Colonic mucosa (tissue), 4 donors: Measurements from ENCODE around the gene OLFML2A. TPM values are rescaled to one million over a fixed set of nuclear protein-coding genes. Genes with fewer than 3 reads are reported as not detected.
"Not testable (repeated sequence)": the region's sequence is repeated elsewhere in the genome, so short reads cannot be mapped to it uniquely, and the experiment has no call there.

Source experiments
- DNase-seq: peaks from one replicate; pipeline ENCODE4 v3.0.0-alpha.2; 2020
- H3K27ac ChIP-seq: fragments of 200-600 bp; one replicate; pipeline ENCODE4 v1.8.0; 2021
- H3K27me3 ChIP-seq: fragments of 200-600 bp; one replicate; pipeline ENCODE4 v1.8.0; 2021
- H3K36me3 ChIP-seq: fragments of 200-600 bp; one replicate; pipeline ENCODE4 v1.8.0; 2021
- H3K4me1 ChIP-seq: fragments of 200-600 bp; one replicate; pipeline ENCODE4 v1.8.0; 2021; ENCODE audit warnings: mild to moderate bottlenecking
- H3K4me3 ChIP-seq: fragments of 200-600 bp; one replicate; pipeline ENCODE4 v1.8.0; 2021
- H3K9ac ChIP-seq, 2 donors: one replicate each; pipeline ENCODE4 v1.7.0; 2013; ENCODE audit warnings: control low read depth in 2 of 2, low read depth in 2 of 2, low read length in 2 of 2
- H3K9me3 ChIP-seq: fragments of 200-600 bp; one replicate; pipeline ENCODE4 v1.8.0; 2021
- intact Hi-C: fragments of 100-400 bp; cut with DNase I; formaldehyde crosslinking; loops from one replicate; pipeline ENCODE4 v1.14.1; 2022
- total RNA-seq, 2 donors: library from RNA; stranded (reverse); fragmentation: NEBNext Ultra II Directional in 1 of 2; extraction: Animal tissue kit (Norgen Biotek cat#: 25700) in 1 of 2; gene quantifications; one replicate each; pipeline ENCODE4 v1.2.1, GENCODE V29; 2021
- TF ChIP-seq, protein P1 (sequence below): fragments of 200-600 bp; IDR thresholded peaks from one replicate; pipeline ENCODE4 v1.8.0; 2022; ENCODE audit warnings: antibody characterized with exemption, mild to moderate bottlenecking
- donor health status: healthy.
- donor health status: DM: no; HTN: no; CAD: no.
- donor health status: DM: no; HTN: no; CAD: no.

Gene OLFML2A
- total RNA-seq, 2 donors from 2014 or later = 2.9 to 12.1 TPM

DNA sequence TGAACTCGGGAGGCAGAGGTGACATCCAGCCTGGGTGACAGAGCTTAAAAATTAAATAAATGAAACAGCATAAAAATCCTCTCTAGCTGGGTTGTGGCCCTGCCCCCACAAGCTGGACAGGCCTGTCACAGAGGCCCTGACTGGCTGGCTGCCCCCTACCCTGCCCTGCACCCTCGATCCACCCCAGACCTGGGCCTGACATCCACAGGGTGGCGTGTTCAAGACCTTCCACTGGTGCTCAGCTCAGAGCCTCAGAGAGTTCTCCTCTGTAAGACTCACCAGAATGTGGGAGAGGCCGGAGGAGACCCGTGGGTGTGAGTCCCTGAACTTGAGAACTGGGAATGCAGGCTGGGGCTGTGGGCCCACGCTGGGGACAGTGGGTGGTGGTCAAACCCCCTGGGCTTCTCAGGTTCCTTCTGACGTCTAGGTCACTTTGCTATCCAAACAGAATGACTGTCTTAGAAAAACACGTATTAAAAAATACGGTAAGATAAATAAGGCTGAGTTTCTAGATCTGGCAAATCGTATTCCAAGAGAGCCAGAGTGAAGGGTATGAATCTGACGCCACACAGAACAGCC, 66.6 kb downstream of the OLFML2A start:
- no peak overlapping the region for H3K9ac ChIP-seq
- no peaks in the 10 kb centered on the region for H3K27me3 ChIP-seq
- TF ChIP-seq, protein P1, sequence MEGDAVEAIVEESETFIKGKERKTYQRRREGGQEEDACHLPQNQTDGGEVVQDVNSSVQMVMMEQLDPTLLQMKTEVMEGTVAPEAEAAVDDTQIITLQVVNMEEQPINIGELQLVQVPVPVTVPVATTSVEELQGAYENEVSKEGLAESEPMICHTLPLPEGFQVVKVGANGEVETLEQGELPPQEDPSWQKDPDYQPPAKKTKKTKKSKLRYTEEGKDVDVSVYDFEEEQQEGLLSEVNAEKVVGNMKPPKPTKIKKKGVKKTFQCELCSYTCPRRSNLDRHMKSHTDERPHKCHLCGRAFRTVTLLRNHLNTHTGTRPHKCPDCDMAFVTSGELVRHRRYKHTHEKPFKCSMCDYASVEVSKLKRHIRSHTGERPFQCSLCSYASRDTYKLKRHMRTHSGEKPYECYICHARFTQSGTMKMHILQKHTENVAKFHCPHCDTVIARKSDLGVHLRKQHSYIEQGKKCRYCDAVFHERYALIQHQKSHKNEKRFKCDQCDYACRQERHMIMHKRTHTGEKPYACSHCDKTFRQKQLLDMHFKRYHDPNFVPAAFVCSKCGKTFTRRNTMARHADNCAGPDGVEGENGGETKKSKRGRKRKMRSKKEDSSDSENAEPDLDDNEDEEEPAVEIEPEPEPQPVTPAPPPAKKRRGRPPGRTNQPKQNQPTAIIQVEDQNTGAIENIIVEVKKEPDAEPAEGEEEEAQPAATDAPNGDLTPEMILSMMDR = no peak
- intact Hi-C loops = no loop called here
- H3K36me3 ChIP-seq = no peaks in the 10 kb centered on the region
- H3K27ac ChIP-seq = no peak overlapping the region
- H3K4me3 ChIP-seq = no peak overlapping the region
- H3K4me1 ChIP-seq = no peaks in the 10 kb centered on the region
- DNase-seq = no peak
- H3K9me3 ChIP-seq = no peaks in the 10 kb centered on the region

DNA sequence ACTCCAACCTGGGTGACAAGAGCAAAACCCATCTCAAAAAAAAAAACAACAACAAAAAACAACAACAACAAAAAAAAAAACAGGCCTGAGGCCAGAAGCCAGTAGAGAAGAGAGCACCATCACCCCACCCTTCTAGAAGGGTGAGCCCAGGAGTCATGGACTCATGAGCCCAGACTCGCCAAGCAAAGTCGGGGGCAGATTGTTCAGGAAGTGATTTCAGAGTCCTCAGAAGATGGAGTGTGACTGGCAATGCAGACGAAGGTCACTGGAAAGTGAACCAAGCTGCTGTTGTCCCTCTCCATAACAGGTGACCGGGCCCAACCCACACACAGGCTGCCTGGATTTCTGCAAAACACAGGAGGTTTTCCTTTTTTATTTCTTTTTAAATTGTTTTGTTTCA, 67.4 kb downstream of the OLFML2A start:
- H3K27ac ChIP-seq = no peak overlapping the region
- H3K4me1 ChIP-seq = no peaks in the 10 kb centered on the region
- H3K27me3 ChIP-seq = no peaks in the 10 kb centered on the region
- H3K9ac ChIP-seq = no peak overlapping the region
- TF ChIP-seq, protein P1 = no peak
- no peak overlapping the region for H3K4me3 ChIP-seq
- no peaks in the 10 kb centered on the region for H3K36me3 ChIP-seq
- intact Hi-C loops = no loop called here
- no peak for DNase-seq
- no peaks in the 10 kb centered on the region for H3K9me3 ChIP-seq

DNA sequence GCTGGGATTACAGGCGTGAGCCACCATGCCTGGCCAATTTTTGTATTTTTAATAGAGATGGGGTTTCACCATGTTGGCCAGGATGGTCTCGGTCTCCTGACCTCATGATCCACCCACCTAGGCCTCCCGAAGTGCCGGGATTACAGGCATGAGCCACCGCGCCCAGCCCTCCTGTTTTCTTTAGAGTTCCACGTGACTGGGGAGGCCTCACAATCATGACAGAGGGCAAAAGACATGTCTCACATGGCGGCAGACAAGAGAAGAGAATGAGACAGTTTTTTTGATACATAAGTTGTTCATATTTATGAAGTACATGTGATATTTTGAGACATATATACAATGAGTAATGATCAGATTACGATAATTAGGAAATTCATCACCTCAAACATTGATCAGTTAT, 69.5 kb downstream of the OLFML2A start:
- H3K9ac ChIP-seq, H3K27me3 ChIP-seq, H3K9me3 ChIP-seq, H3K4me3 ChIP-seq, DNase-seq, H3K27ac ChIP-seq, H3K36me3 ChIP-seq, intact Hi-C loops, H3K4me1 ChIP-seq: not testable (repeated sequence)

DNA sequence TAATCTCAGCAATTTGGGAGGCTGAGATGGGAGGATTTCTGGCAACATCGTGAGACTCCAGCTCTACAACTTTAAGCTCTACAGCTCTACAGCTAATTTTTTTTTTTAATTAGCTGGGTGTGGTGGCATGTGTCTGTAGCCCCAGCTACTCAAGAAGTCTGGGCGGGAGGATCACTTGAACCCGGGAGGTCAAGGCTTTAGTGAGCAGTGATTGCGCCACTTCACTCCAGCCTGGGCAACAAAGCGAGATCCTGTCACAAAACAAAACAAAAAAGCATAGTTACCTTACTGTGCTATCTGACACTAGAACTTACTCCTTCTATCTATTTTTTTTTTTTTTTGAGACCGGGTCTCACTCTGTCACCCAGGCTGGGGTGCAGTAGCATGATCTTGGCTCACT, 70.0 kb downstream of the OLFML2A start:
- no peak for DNase-seq
- Histone ChIP-seq H3K27me3 (no peaks in the 10 kb centered on the region), H3K9ac (no peak overlapping the region), H3K9me3 (no peaks in the 10 kb centered on the region), H3K27ac (no peak overlapping the region), H3K4me1 (no peaks in the 10 kb centered on the region), H3K36me3 (no peaks in the 10 kb centered on the region), H3K4me3 (no peak overlapping the region)
- TF ChIP-seq, protein P1 = no peak
- intact Hi-C loops = no loop called here

DNA sequence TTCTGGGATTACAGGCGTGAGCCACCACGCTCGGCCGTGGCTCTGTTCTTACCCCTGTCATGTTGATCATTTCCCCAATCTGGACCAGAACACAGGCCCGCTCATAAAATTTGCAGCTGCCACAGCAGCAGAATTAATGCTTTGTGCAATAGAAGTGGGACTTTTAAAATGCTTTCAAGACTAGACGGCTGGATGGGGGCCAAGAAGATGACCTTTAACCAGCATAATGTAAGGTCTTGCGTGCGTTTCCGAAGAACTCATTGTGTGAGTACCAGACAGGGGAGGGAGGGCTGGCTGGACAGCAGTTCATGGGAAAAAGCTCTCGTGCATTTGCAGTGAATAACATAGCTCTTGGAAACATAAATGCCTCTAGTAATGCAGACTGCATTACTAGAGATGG, 72.9 kb downstream of the OLFML2A start:
- no peak for DNase-seq
- Histone ChIP-seq H3K4me3 (no peak overlapping the region), H3K4me1 (no peaks in the 10 kb centered on the region), H3K36me3 (no peaks in the 10 kb centered on the region), H3K9me3 (no peaks in the 10 kb centered on the region), H3K27ac (no peak overlapping the region), H3K9ac (no peak overlapping the region), H3K27me3 (no peaks in the 10 kb centered on the region)
- intact Hi-C loops = no loop called here
- TF ChIP-seq, protein P1 = no peak

DNA sequence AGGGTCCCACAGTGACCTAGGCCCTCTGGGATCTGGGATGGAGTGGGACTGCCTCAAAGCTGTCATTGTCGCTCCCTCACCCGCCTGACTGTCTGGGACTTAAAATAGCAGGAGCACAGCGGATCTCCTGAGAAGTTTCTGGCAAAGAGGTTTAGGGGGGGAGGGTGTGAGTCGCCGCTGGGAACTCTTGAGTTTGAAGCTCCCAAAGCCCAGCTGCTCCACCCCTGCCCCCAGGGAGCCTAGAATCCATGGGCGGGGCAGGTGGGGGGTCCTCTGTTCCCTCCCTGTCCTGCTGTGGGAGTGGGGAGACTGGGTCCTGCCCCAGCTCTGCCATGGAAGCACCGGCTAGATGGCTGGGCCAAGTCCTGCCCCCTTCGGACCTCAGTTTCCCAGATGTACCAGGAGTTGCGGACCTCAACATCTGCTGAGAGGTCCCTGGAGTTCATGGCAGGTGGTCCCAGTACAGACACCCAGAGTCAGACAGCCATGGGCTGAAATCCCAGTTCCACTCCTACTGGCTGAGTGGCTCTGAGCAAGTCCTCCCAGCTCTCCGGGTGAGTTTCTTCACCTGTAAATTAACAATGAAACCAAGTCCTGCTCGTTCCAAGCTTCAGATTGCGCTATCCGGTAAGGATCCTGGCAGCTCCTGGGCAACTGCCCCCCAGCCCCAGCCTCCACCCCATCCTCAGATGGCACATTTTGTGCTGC, 75.3 kb downstream of the OLFML2A start:
- no peaks in the 10 kb centered on the region for H3K9me3 ChIP-seq
- intact Hi-C loops = loop anchor here (1.0 kb wide), 1 partner anchor 78 kb away; no protein-coding TSS in a partner anchor
- H3K4me1 ChIP-seq = no peaks in the 10 kb centered on the region
- peaks cover 2% of the 10 kb centered on the region for H3K36me3 ChIP-seq
- H3K4me3 ChIP-seq = no peak overlapping the region
- TF ChIP-seq, protein P1 = no peak
- no peaks in the 10 kb centered on the region for H3K27me3 ChIP-seq
- no peak overlapping the region for H3K27ac ChIP-seq
- H3K9ac ChIP-seq = peak overlapping the region; percentile 38 to 65
- no peak for DNase-seq
